ENCODE data around the gene PCA3. TPM values are rescaled to one million over a fixed set of nuclear protein-coding genes. Genes with fewer than 3 reads are reported as not detected.

Gene PCA3
- total RNA-seq, 1 experiment from 2014 or later = not detected

GRCh38 chr9:76733096-76733495 lies 31.1 kb upstream of the PCA3 start:
- Mint-ChIP-seq H3K4me3 (ENCODE audit: unreplicated experiment) (no peak overlapping the region), H3K4me1 (ENCODE audit: low read depth, unreplicated experiment) (no peaks in the 10 kb centered on the region)
- H3K27me3 ChIP-seq (replicated peaks; ENCODE audit: control insufficient read depth, insufficient read depth, low read length) = no peaks in the 10 kb centered on the region

GRCh38 chr9:76734716-76735115 lies 29.5 kb upstream of the PCA3 start:
- H3K9me3 Mint-ChIP-seq (ENCODE audit: unreplicated experiment) = no peaks in the 10 kb centered on the region
- no peak overlapping the region for H3K27ac Mint-ChIP-seq (ENCODE audit: unreplicated experiment)
- ChIA-PET CTCF (no interaction called here), POLR2A (no interaction called here)
- H3K27me3 Mint-ChIP-seq (ENCODE audit: insufficient read depth, unreplicated experiment) = no peaks in the 10 kb centered on the region
- Histone ChIP-seq H3K4me3 (ENCODE audit: low read depth, low read length) (no peak overlapping the region), H3K9me3 (no peaks in the 10 kb centered on the region), H3K36me3 (ENCODE audit: control insufficient read depth, insufficient read depth, low read length) (no peaks in the 10 kb centered on the region), H3K27me3 (replicated peaks; ENCODE audit: control insufficient read depth, insufficient read depth, low read length) (no peaks in the 10 kb centered on the region), H3K4me1 (no peaks in the 10 kb centered on the region)
- H3K4me1 Mint-ChIP-seq (ENCODE audit: low read depth, unreplicated experiment) = no peaks in the 10 kb centered on the region
- no peak for TF ChIP-seq CTCF (IDR thresholded peaks at IDR 0.05; ENCODE audit: insufficient read depth in 1 of 2, low read depth in 1 of 2, low read length in 1 of 2, severe bottlenecking in 1 of 2, unreplicated experiment in 1 of 2)
- no peaks in the 10 kb centered on the region for H3K36me3 Mint-ChIP-seq (ENCODE audit: insufficient read depth, unreplicated experiment)
- H3K4me3 Mint-ChIP-seq (ENCODE audit: unreplicated experiment) = no peak overlapping the region
- DNase-seq = no peak
- BruUV-seq (replicated peaks) = no TSS peak
- intact Hi-C loops (cut with micrococcal nuclease; ENCODE audit: unreplicated experiment) = no loop called here

More at GRCh38 chr9:76733096-76733495, 31.1 kb upstream of the PCA3 start:
- POLR2A ChIA-PET = no interaction called here
- CTCF ChIA-PET = no interaction called here
- no peaks in the 10 kb centered on the region for H3K4me1 ChIP-seq
- intact Hi-C loops (cut with micrococcal nuclease; ENCODE audit: unreplicated experiment) = no loop called here
- H3K27me3 Mint-ChIP-seq (ENCODE audit: insufficient read depth, unreplicated experiment) = no peaks in the 10 kb centered on the region
- no peak overlapping the region for H3K4me3 ChIP-seq (ENCODE audit: low read depth, low read length)
- H3K27ac Mint-ChIP-seq (ENCODE audit: unreplicated experiment) = no peak overlapping the region
- H3K36me3 ChIP-seq (ENCODE audit: control insufficient read depth, insufficient read depth, low read length) = no peaks in the 10 kb centered on the region
- BruUV-seq (replicated peaks) = no TSS peak
- no peaks in the 10 kb centered on the region for H3K36me3 Mint-ChIP-seq (ENCODE audit: insufficient read depth, unreplicated experiment)
- DNase-seq = no peak
- no peaks in the 10 kb centered on the region for H3K9me3 ChIP-seq
- TF ChIP-seq CTCF (IDR thresholded peaks at IDR 0.05; ENCODE audit: insufficient read depth in 1 of 2, low read depth in 1 of 2, low read length in 1 of 2, severe bottlenecking in 1 of 2, unreplicated experiment in 1 of 2) = no peak
- no peaks in the 10 kb centered on the region for H3K9me3 Mint-ChIP-seq (ENCODE audit: unreplicated experiment)

GRCh38 chr9:76737154-76737902 lies 26.9 kb upstream of the PCA3 start:
- CTCF ChIA-PET = no interaction called here
- H3K9me3 Mint-ChIP-seq (ENCODE audit: unreplicated experiment) = no peaks in the 10 kb centered on the region
- no TSS peak for BruUV-seq (replicated peaks)
- Histone ChIP-seq H3K4me3 (ENCODE audit: low read depth, low read length) (no peak overlapping the region), H3K36me3 (ENCODE audit: control insufficient read depth, insufficient read depth, low read length) (no peaks in the 10 kb centered on the region), H3K27me3 (replicated peaks; ENCODE audit: control insufficient read depth, insufficient read depth, low read length) (no peaks in the 10 kb centered on the region), H3K4me1 (no peaks in the 10 kb centered on the region), H3K9me3 (no peaks in the 10 kb centered on the region)
- H3K4me3 Mint-ChIP-seq (ENCODE audit: unreplicated experiment) = no peak overlapping the region
- DNase-seq = no peak
- intact Hi-C loops (cut with micrococcal nuclease; ENCODE audit: unreplicated experiment) = no loop called here
- POLR2A ChIA-PET = no interaction called here
- H3K4me1 Mint-ChIP-seq (ENCODE audit: low read depth, unreplicated experiment) = no peaks in the 10 kb centered on the region
- no peak overlapping the region for H3K27ac Mint-ChIP-seq (ENCODE audit: unreplicated experiment)
- no peak for TF ChIP-seq CTCF (IDR thresholded peaks at IDR 0.05; ENCODE audit: insufficient read depth in 1 of 2, low read depth in 1 of 2, low read length in 1 of 2, severe bottlenecking in 1 of 2, unreplicated experiment in 1 of 2)
- H3K27me3 Mint-ChIP-seq (ENCODE audit: insufficient read depth, unreplicated experiment) = no peaks in the 10 kb centered on the region
- H3K36me3 Mint-ChIP-seq (ENCODE audit: insufficient read depth, unreplicated experiment) = no peaks in the 10 kb centered on the region

Measured in Caco-2 (cell line).